Keratinocyte (primary cell): ENCODE measurements around the gene SLC9A3. TPM values are rescaled to one million over a fixed set of nuclear protein-coding genes. Genes with fewer than 3 reads are reported as not detected.

Experiments used
- DNase-seq: peaks from one replicate; pipeline ENCODE4 v3.0.0-alpha.2; 2011; ENCODE audit warnings: low read depth, missing footprints, low spot score
- FAIRE-seq: peaks from 2 replicates; lab custom pipeline; 2011; peaks lifted over from hg19 to GRCh38; lab: Jason Lieb, UNC
- H2AFZ ChIP-seq: 2 replicates; pipeline ENCODE4 v1.6.0; 2012; ENCODE audit warnings: low read length, control low read depth, inconsistent platforms; ENCODE audit not compliant: control insufficient read depth
- H3K27ac ChIP-seq: 2 replicates; pipeline ENCODE4 v1.5.1; 2011; ENCODE audit warnings: low read length; ENCODE audit not compliant: control insufficient read depth, insufficient read depth
- H3K27me3 ChIP-seq: 3 replicates; pipeline ENCODE4 v1.6.0; 2011; ENCODE audit warnings: low read length; ENCODE audit not compliant: control insufficient read depth, insufficient read depth; ENCODE audit errors: extremely low read depth
- H3K36me3 ChIP-seq, 2 experiments: 2 replicates in 1 of 2; 3 replicates in 1 of 2; pipeline ENCODE4 v1.5.1; 2011; ENCODE audit warnings: low read length in 2 of 2, mild to moderate bottlenecking in 1 of 2; ENCODE audit not compliant: control insufficient read depth in 2 of 2, insufficient read depth in 2 of 2; ENCODE audit errors: extremely low read depth in 1 of 2
- H3K4me1 ChIP-seq: 3 replicates; pipeline ENCODE4 v1.5.1; 2011; ENCODE audit warnings: low read length; ENCODE audit not compliant: control insufficient read depth, insufficient read depth; ENCODE audit errors: extremely low read depth
- H3K4me2 ChIP-seq: 3 replicates; pipeline ENCODE4 v1.6.0; 2011; ENCODE audit warnings: low read depth, low read length; ENCODE audit not compliant: control insufficient read depth, insufficient read depth; ENCODE audit errors: extremely low read depth
- H3K4me3 ChIP-seq, 3 experiments: fragments of 200-600 bp in 1 of 3; sonication (generic) in 1 of 3; 2 replicates in 2 of 3; 3 replicates in 1 of 3; pipeline ENCODE4 v1.5.1; 2011 to 2016; ENCODE audit warnings: low read length in 3 of 3, mild to moderate bottlenecking in 3 of 3, control low read depth in 2 of 3, inconsistent platforms in 1 of 3, low read depth in 1 of 3, mixed read lengths in 1 of 3, mixed run types in 1 of 3, moderate library complexity in 1 of 3; ENCODE audit not compliant: control insufficient read depth in 2 of 3, insufficient read depth in 2 of 3; ENCODE audit errors: extremely low read depth in 1 of 3
- H3K79me2 ChIP-seq: 2 replicates; pipeline ENCODE4 v1.6.0; 2012; ENCODE audit warnings: low read length; ENCODE audit not compliant: control insufficient read depth, insufficient read depth
- H3K9ac ChIP-seq: 3 replicates; pipeline ENCODE4 v1.6.0; 2011; ENCODE audit warnings: low read length; ENCODE audit not compliant: control insufficient read depth, insufficient read depth; ENCODE audit errors: extremely low read depth
- H3K9me1 ChIP-seq: 3 replicates; pipeline ENCODE4 v1.6.0; 2011; ENCODE audit warnings: low read length; ENCODE audit not compliant: control insufficient read depth, insufficient read depth; ENCODE audit errors: extremely low read depth
- H3K9me3 ChIP-seq: 2 replicates; pipeline ENCODE4 v1.5.1; 2012; ENCODE audit warnings: low read depth, low read length; ENCODE audit not compliant: control insufficient read depth
- H4K20me1 ChIP-seq: 3 replicates; pipeline ENCODE4 v1.6.0; 2011; ENCODE audit warnings: low read length; ENCODE audit not compliant: control insufficient read depth, insufficient read depth; ENCODE audit errors: extremely low read depth
- EZH2 ChIP-seq: IDR thresholded peaks from one replicate; pipeline ENCODE4 v1.6.1; 2012; ENCODE audit warnings: inconsistent platforms, mild to moderate bottlenecking, low read length, moderate library complexity
- dilution Hi-C: fragments of 300-500 bp; cut with MboI; formaldehyde crosslinking; loops from one replicate; pipeline ENCODE4 v1.7.0; 2020; ENCODE audit warnings: low sequenced_read_pairs; ENCODE audit not compliant: extremely low pct_ligation_motif_present
- polyA plus RNA-seq, 5 experiments: library from polyadenylated mRNA; depleted of rRNA in 3 of 5; stranded (reverse) in 3 of 5; stranded (forward) in 1 of 5; unstranded in 1 of 5; fragments of >200 nt; gene quantifications; 1 replicate in 1 of 5; 2 replicates in 3 of 5; 3 replicates in 1 of 5; pipeline versions ENCODE4 v1.2.1 to v1.2.3, GENCODE V29; 2011 to 2012; ENCODE audit warnings: missing spikeins in 2 of 5, low read depth in 1 of 5, low replicate concordance in 1 of 5
- TF ChIP-seq, protein P1 (sequence below), 3 experiments: IDR thresholded peaks in 1 of 3; conservative IDR thresholded peaks in 1 of 3; optimal IDR thresholded peaks in 1 of 3; 2 replicates in 2 of 3; 3 replicates in 1 of 3; pipeline versions ENCODE3 to v1.5.1; 2011; ENCODE audit warnings: low read length in 3 of 3, mild to moderate bottlenecking in 3 of 3, moderate library complexity in 2 of 3, control low read depth in 1 of 3, inconsistent platforms in 1 of 3; ENCODE audit not compliant: insufficient read depth in 2 of 3; ENCODE audit errors: extremely low read depth in 1 of 3

The SLC9A3 gene
- polyA plus RNA-seq, 1 donor (not counting 4 experiments of a cell fraction or from before 2014, with no cell fraction given), result 0.55 TPM

- TF ChIP-seq EZH2, result no peak
- TF ChIP-seq, protein P1, sequence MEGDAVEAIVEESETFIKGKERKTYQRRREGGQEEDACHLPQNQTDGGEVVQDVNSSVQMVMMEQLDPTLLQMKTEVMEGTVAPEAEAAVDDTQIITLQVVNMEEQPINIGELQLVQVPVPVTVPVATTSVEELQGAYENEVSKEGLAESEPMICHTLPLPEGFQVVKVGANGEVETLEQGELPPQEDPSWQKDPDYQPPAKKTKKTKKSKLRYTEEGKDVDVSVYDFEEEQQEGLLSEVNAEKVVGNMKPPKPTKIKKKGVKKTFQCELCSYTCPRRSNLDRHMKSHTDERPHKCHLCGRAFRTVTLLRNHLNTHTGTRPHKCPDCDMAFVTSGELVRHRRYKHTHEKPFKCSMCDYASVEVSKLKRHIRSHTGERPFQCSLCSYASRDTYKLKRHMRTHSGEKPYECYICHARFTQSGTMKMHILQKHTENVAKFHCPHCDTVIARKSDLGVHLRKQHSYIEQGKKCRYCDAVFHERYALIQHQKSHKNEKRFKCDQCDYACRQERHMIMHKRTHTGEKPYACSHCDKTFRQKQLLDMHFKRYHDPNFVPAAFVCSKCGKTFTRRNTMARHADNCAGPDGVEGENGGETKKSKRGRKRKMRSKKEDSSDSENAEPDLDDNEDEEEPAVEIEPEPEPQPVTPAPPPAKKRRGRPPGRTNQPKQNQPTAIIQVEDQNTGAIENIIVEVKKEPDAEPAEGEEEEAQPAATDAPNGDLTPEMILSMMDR (optimal IDR thresholded peaks at IDR 0.05 in 1 of 3, IDR thresholded peaks at IDR 0.05 in 1 of 3, conservative IDR thresholded peaks at IDR 0.05 in 1 of 3; ENCODE audit: extremely low read depth in 1 of 3, insufficient read depth in 2 of 3, low read length in 3 of 3), result no peak
- Histone ChIP-seq H3K27me3 (no peaks in the 10 kb centered on the region), H3K79me2 (peaks cover under 1% of the 10 kb centered on the region), H3K36me3 (peaks cover 11 to 15% of the 10 kb centered on the region in 2 experiments), H3K4me3 (peak overlapping the region in 2 of 3 experiments; percentile 10 to 47), H3K9me3 (no peaks in the 10 kb centered on the region), H2AFZ (peak overlapping the region; percentile 81), H3K9ac (peak overlapping the region; percentile 66), H3K27ac (peak overlapping the region; percentile 14), H3K4me1 (peaks cover 9% of the 10 kb centered on the region), H3K4me2 (peak overlapping the region; percentile 67), H4K20me1 (no peaks in the 10 kb centered on the region), H3K9me1 (no peaks in the 10 kb centered on the region)
- DNase-seq (no peak), FAIRE-seq (no peak)
- dilution Hi-C loops, result no loop called here
Observed at GRCh38 chr5:465591-466403, 58.5 kb downstream of the SLC9A3 start.

GRCh38 chr5:464843-465590, 59.2 kb downstream of the SLC9A3 start:
- Histone ChIP-seq H3K27ac (peak overlapping the region; percentile 14), H3K9me1 (no peaks in the 10 kb centered on the region), H3K4me1 (peaks cover 9% of the 10 kb centered on the region), H3K4me3 (peak overlapping the region in 2 of 3 experiments; percentile 10 to 47), H3K4me2 (peak overlapping the region; percentile 67), H3K79me2 (peaks cover 4% of the 10 kb centered on the region), H4K20me1 (no peaks in the 10 kb centered on the region), H3K27me3 (no peaks in the 10 kb centered on the region), H3K9ac (peak overlapping the region; percentile 66), H3K36me3 (peaks cover 11 to 21% of the 10 kb centered on the region in 2 experiments), H2AFZ (peak overlapping the region; percentile 81), H3K9me3 (no peaks in the 10 kb centered on the region)
- no peak for TF ChIP-seq EZH2
- TF ChIP-seq, protein P1 (optimal IDR thresholded peaks at IDR 0.05 in 1 of 3, IDR thresholded peaks at IDR 0.05 in 1 of 3, conservative IDR thresholded peaks at IDR 0.05 in 1 of 3; ENCODE audit: extremely low read depth in 1 of 3, insufficient read depth in 2 of 3, low read length in 3 of 3), result no peak
- FAIRE-seq, result no peak
- no peak for DNase-seq
- dilution Hi-C loops, result no loop called here
